GM10847 (cell line): Measurements from ENCODE around the gene PIN1.
A peak's percentile ranks its signal among the peaks of the same experiment; 100 is the strongest.

ENCODE experiments used
- POLR2A ChIP-seq: IDR thresholded peaks from 2 replicates; pipeline ENCODE4 v1.6.1; 2011; ENCODE audit not compliant: insufficient read length; ENCODE audit errors: extremely low read depth

Gene PIN1

GRCh38 chr19:9808855-9809824 lies 26.0 kb upstream of the PIN1 start:
- TF ChIP-seq POLR2A = no peak

GRCh38 chr19:9811139-9811538 lies 24.0 kb upstream of the PIN1 start:
- no peak for TF ChIP-seq POLR2A

- no peak for TF ChIP-seq POLR2A
Observed at GRCh38 chr19:9818175-9818733, 16.9 kb upstream of the PIN1 start.

GRCh38 chr19:9818734-9819595 lies 16.2 kb upstream of the PIN1 start, which contains the start of gene FBXL12:
TSS of gene FBXL12 (minus strand) at chr19:9819079. CDS start at chr19:9818813, 266 bp downstream.
- TF ChIP-seq POLR2A = peak; percentile 91

GRCh38 chr19:9819596-9819909 lies 15.6 kb upstream of the PIN1 start:
- peak; percentile 45 for TF ChIP-seq POLR2A

GRCh38 chr19:9823816-9824215 lies 11.3 kb upstream of the PIN1 start:
- TF ChIP-seq POLR2A = no peak

- TF ChIP-seq POLR2A = peak; percentile 95
Observed at GRCh38 chr19:9827289-9828238, 7.6 kb upstream of the PIN1 start, which contains the start of gene UBL5. TSS of gene UBL5 (plus strand) at chr19:9827918. CDS start at chr19:9828338, 420 bp downstream.

GRCh38 chr19:9828551-9829063 lies 6.5 kb upstream of the PIN1 start:
- no peak for TF ChIP-seq POLR2A

GRCh38 chr19:9834307-9834725 lies 802 bp upstream of the PIN1 start:
- no peak for TF ChIP-seq POLR2A

GRCh38 chr19:9835507-9835949 lies 410 bp downstream of the PIN1 start:
- no peak for TF ChIP-seq POLR2A

GRCh38 chr19:9836021-9836420 lies 903 bp downstream of the PIN1 start:
- TF ChIP-seq POLR2A = no peak

- TF ChIP-seq POLR2A = no peak
Observed at GRCh38 chr19:9838324-9838723, 3.2 kb downstream of the PIN1 start.

- no peak for TF ChIP-seq POLR2A
Observed at GRCh38 chr19:9839415-9839814, 4.3 kb downstream of the PIN1 start.
